HG03354 (cell line): ENCODE results near the gene OXTR.
"Not testable (repeated sequence)": the region's sequence is repeated elsewhere in the genome, so short reads cannot be mapped to it uniquely, and the experiment has no call there.

Experiments used
- ATAC-seq: cut with Tn5 transposase; IDR thresholded peaks from one replicate; pipeline ENCODE4 v1.9.1; 2021; ENCODE audit warnings: mild to moderate bottlenecking; ENCODE audit not compliant: unreplicated experiment, poor library complexity, severe bottlenecking

Gene OXTR

GRCh38 chr3:8722808-8723207, 46.6 kb downstream of the OXTR start:
- ATAC-seq, result no peak

GRCh38 chr3:8715757-8716156, 53.7 kb downstream of the OXTR start:
- ATAC-seq, result not testable (repeated sequence)

- ATAC-seq, result no peak
Measured at GRCh38 chr3:8713901-8714759, 55.3 kb downstream of the OXTR start.

GRCh38 chr3:8712908-8713255, 56.5 kb downstream of the OXTR start:
- no peak for ATAC-seq

GRCh38 chr3:8712045-8712907, 57.1 kb downstream of the OXTR start:
- no peak for ATAC-seq

- no peak for ATAC-seq
Measured at GRCh38 chr3:8709801-8710507, 59.5 kb downstream of the OXTR start.

- no peak for ATAC-seq
Measured at GRCh38 chr3:8709287-8709686, 60.1 kb downstream of the OXTR start.

GRCh38 chr3:8705575-8705974, 63.8 kb downstream of the OXTR start:
- ATAC-seq, result no peak

GRCh38 chr3:8702560-8702959, 66.9 kb downstream of the OXTR start:
- ATAC-seq, result peak; percentile 57
